GM21381 (cell line): ENCODE measurements around the gene CBY1.

ENCODE experiments used
- ATAC-seq: cut with Tn5 transposase; IDR thresholded peaks from one replicate; pipeline ENCODE4 v1.9.1; 2021; ENCODE audit warnings: mild to moderate bottlenecking, moderate library complexity; ENCODE audit not compliant: unreplicated experiment

Gene CBY1

DNA sequence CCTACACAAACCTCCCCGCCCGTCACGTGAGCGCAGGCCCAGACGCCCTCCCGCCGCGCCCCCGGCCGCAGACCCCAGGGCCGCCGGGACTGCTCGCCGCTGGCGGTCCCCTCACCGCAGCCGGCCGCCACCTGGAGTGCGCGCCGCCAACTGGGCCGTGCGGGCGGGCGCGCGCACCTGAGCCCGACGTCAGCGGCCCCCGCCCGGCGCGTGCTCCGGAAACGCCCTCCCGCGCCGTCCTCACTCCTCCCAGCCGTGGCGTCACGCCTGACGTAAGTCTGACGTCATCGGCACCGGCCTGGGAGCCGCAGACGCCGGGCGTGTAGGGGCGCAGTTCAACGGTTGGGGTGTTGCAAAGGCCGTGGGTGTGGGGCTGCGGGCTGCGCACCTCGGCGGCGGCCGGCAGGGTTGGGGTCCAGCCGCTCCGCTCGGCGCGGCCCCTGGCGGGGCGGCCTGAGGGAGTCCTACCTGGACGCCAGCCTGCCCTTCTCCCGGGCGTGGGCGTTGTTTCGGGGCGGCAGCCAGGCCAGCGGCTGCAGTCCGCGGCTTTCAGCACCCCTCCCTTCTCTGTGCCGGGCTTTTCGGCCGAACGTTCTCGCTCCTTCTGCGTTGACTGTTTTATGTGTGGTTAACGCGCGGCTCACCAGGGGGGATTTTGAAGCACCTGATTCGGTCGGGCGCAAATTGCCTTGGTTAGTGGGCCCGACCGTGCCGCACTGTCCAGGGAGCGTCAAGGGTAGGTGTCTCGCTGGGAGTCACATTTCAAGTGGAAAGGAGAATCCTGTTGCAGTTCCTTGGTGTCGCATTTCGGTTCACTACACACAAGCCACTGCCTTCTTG, 44.6 kb downstream of the CBY1 start, which contains the start of gene JOSD1:
JOSD1 (minus strand) TSS at position 155 of the 840 bp plus-strand sequence. CDS start 956 bp downstream, outside the sequence.
- peak; percentile 51 for ATAC-seq

DNA sequence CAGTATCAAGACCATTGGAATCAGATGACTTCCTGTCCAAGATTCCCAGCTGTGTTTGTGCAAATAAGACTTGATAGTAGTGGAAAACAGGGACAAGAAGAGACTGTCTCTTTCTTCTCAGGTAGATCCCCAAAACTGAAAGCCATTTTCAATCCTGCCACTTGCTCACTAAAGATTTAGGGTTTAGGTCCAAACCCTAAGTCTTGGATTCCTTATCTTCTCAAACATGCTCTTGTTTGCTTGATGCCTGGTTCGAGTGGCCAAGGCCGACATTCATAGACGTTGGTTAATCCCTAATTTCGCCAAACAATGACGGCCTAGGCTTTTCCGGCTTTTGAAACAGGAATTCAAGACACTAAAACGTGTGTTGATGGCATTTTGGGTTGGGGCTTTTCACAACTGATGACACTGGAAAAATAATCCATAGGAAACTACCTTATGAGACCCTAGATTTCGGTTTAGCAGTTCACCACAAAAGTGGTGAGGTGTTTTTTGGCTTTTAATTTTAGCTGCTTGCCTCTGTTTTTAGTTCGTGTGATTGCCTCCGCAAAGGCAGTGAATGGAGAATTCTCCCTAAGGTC, 48.3 kb downstream of the CBY1 start:
- no peak for ATAC-seq

DNA sequence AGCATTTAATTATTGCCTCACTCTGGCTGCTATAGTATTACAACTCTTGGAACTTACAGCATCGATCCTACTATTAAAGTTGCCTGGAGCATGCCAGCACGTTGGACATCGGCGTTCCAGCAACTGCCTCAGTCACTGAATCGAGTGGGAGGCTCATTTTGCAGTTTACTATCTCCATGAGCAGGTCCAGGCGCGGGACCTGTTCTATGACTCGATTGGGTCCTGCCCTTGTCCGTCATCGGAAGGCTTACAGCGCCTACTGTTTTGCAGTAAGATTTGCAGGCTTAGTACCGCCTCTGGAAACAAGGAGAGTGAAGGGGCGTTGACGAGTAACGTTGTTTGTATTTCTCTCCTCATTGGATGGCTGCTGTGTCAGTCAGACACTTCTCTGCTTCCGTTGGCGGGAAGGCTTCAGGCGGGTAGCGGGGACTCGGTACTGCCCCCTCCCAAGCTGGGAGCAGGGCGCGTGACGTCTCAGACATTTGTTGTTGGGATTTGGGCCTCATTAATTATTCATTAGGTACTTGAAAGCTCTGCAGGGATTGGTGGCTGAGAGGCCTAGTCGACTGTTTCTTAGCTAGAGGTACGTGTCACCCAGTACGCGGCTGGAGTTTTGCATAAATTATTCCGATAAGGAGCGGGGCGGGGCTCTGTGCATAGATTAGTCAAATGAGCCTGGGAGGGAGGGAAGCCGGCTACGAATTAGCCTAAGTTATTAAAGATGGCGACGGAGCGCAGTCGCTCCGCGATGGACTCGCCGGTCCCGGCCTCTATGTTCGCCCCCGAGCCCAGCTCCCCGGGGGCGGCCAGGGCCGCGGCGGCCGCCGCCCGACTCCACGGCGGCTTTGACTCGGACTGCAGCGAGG, 49.0 kb downstream of the CBY1 start, which contains the start of gene GTPBP1:
GTPBP1 (plus strand) TSS at position 710 of the 866 bp plus-strand sequence; CDS start at position 722, 12 bp downstream.
- peak; percentile 63 for ATAC-seq

DNA sequence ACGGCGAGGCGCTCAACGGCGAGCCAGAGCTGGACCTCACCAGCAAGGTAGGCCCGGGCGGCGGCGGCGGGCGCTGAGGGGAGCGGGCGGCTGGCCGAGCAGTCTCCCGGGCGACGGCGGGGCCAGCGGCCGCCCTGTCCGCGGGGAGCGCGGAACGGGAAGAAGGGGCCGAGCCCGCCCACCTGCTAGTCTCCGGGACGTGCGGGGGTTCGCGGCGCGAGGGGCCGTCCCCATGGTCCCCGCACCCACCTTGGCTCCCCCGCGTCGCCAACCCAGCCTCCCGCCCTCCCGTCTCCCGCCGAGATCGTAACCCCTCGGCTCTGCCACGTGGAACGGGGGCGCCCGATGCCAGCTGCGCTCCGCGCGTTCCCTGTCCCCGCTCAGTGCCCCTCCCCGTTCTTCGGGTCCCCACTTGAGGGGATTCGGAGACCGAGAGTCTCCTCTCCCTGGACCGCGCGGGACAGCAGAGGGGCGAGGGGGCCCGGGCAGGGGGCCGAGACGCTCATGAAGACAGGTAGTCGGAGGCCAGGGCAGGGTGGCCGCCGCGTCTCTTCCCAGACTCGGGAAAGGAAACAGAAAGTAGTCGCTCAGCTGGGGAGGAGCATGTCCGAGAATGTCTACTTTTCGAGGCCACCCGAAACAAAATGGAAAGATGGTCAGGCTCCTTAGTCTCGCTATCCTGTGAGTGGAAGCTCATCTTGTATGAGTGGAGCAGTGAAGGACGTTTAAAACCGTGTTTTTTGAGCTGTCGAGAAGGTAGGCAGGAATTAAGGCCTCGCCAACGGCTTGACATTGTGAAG, 49.9 kb downstream of the CBY1 start:
- peak; percentile 3 for ATAC-seq

DNA sequence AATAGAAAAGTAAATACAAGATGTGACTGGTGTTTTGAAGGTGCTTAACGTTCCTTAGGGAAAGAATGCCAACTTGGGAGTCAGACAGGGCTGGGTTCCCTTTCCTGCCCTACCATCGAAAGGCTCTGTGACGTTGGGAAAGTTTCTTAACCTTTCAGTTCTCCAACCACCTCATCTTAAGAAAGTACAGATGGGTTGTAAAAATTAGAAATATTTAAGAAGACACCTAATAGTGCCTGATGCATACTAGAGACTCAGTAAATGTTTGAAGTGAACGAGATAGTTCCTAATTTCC, 50.4 kb downstream of the CBY1 start:
- ATAC-seq: no peak

DNA sequence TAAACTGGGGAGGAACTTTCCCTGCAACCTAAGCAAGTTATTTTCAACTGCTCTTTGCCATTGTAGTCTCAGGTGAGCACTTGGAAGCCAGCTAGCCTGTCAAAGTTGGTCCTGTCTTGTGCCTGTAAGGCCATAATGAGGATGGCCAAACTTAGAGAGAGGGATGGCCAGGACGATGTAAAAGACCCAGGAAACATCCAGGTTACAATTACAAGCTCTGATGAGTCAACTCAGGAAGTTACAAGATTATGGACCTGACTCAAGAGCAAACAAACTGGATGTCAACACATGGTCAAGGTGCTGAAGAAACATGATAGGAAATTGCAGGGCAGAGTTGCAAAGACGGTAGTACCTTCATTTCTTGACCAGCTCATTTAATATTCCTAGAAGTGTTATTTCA, 50.9 kb downstream of the CBY1 start:
- ATAC-seq: no peak

DNA sequence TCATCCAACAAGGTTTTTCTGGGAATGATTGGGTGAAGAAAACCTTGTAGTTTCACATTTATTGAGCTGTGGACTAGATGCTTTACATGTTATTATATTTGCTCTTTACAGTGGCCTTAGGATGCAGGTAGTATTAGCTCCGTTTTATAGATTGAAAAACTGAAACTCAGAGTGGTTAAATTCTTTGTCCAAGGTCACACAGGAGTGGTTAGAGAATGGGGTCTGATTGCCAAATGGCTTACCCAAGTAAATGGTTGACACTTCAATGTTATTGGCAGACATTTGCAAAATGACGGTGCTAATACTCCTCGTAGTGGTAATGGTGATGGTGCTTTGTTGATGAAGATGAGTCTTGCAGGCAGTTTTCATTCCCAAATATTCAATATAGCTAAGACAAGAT, 51.5 kb downstream of the CBY1 start:
- no peak for ATAC-seq

DNA sequence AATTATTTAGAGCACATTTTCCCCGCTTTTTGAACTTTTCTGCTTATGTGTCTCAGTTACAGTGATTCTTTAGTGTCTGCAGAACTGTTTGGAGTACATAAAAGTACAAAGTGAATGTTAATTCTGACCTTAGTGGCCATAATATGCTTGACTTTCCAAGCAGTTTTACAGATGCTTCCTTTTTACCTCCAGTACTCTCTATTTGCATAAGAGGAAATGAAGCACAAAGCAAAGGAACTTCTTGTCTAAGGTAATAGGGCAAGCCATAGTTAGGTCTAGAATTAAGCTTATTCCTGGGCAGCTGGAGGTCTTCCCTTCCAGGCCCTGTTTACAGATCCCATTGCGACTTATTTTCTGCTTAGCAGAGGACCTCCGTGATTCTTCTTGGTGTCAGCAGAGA, 52.9 kb downstream of the CBY1 start:
- ATAC-seq: no peak

DNA sequence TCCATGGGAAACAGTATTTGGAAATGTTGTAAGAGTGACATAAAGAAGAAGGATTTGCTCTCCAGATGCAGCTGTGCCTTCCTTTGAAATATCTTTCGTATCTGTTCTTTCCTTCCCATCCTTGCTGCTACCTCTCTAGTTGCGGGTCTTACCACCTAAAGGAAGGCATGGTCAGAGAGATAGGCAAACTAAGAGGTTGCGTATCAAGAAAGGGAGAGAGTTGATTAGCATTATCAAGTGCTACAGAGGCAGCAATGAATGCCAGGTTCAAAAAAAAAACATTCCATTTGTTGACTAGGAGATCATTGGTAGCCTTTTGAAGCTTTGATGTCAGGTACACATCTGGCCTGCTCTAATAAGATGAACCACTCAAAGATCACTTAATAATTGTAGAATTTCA, 53.9 kb downstream of the CBY1 start:
- no peak for ATAC-seq

DNA sequence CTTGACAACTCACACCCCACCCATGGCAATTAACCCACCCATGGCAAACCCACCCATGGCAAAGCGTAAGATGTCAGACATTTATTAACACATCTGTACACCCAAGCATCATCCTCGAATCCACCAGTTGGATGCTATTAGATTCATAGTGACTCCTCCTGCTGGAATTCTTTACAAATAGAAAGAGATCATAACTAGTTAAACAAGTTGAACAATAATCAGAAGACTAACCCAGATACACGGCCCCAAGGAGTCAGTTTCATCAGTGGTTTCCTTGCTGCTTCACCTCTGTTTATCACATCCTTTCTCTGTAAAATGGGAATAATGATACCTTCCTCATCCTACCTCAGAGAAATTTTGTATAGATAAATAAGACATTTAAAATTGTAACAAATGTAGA, 54.4 kb downstream of the CBY1 start:
- no peak for ATAC-seq

DNA sequence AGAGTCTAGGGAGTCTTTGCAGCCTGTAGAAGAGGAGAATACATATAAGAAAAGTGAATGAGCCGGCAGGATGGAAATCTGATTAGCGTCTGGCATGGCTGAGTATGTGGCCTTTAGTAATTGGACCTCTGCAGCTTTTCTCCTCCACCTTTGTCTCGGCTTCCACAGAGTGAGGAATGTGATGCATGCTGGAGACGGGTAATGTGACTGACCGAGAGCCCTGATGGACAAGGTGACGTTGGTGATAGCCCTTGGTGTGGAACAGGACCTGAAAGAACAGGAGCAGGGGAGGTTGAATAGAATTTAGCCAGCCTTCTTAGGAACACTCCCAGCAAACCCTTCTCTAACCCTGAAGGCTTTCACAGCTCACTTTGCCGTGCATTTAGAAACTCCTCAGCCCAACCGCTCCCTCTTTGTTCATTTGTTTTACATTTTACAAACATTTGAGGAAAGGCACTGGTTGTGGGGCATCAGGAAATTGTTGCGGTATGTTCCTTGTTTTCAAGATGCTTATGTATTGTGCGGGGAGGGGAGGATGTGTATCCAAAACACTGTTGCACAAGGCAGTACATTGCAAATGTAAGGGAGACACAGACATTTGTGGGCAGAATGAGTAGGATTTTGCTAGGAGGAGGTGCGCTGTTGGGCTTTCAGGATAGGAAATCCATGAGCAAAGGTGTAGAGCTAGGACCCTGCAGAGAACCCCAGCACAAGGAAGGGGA, 56.2 kb downstream of the CBY1 start:
- ATAC-seq: no peak

DNA sequence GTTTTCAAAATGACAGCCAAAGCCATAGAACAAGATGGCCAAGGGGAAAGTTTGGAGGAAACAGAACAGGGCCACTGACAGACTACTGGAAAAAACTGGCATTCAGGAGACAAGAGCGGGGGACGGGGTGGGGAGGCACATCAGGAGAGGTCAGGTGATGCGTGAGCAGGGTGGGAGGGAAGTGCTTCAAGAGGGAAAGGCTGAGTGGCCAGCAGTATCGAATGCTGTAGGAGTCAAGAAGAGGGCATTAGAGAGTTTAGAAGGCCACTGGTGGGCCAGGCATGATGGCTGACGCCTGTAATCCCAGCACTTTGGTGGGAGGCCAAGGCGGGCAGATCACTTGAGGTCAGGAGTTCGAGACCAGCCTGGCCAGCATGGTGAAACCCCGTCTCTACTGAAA, 57.5 kb downstream of the CBY1 start:
- no peak for ATAC-seq

DNA sequence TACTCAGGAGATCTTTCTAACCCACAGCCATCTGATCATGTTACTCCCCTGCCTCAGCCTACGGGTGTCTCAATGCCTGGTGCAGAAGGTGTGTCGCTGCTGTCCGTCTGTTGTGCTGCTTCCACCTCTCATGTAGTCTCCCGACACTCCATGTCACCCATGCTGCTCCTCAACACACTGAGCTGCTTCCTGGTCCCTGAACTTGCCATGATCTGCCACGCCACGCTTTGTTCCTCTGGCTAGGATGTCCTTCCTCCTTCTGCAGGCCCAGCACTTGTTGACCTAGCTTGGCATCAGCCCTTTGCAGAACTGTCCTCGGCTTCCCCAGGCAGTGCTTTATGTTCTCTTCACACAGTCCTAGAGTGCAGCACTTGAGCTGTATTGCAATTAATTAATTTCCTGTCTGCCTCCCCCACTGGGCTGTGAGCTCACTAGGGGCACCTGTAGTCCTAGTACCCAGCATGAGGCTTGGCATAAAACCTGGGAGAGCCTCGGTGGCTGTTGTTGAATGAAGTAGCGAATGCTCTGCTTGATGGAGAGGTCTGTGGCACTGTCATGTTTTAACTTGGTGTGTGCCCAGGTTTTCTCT, 58.8 kb downstream of the CBY1 start:
- ATAC-seq: no peak

DNA sequence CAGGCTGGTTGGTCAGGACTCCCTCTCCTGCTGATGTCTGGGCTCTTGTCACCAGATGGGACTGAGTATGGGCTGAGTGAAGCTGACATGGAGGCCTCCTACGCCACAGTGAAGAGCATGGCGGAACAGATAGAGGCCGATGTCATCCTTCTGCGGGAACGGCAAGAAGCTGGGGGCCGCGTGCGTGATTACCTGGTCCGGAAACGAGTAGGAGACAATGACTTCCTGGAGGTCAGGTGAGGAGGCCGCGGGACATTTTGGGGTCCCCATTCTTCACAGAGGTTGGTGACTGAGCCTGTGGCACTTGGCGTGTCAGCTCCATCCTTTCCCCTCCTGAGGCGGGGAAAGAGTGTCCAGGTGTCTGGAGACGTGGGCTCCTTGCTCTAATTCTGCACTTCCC, 59.4 kb downstream of the CBY1 start:
- ATAC-seq: no peak

DNA sequence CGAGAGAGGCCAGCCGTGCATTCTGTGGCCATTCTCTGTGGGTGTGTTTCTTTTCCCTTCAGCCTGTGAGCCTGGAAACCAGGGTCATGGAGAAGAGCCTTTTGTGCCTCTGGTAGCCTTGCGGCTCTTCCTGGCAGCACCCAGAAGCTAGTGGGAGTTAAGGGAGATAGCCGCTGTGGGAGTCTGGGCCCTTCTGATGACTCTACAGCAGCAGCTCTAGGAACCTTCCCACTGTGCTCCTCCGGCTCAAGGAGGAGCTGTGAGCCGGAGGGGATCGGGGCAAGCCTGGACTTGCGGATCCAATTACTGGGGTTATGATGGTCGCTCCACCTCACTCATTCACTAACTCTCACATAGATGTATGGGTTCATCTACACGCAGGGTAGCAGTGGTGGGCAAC, 59.8 kb downstream of the CBY1 start:
- ATAC-seq: no peak

DNA sequence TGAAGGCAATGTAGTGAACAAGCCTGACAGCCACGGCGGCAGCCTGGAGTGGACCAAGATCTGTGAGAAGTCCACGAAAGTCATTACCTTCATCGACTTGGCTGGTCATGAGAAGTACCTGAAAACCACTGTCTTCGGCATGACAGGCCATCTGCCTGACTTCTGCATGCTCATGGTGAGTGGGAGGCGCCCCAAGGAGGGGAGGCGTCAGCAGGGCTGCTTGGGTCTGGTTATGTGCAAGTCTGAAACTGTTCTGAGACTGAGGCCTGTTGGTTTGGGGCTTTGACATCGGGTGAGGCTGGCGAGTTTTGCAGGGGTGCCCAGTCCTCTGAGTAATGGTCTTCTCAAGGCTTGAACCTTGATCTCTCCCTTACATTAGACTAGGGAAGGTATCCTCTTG, 60.4 kb downstream of the CBY1 start:
- ATAC-seq: no peak

DNA sequence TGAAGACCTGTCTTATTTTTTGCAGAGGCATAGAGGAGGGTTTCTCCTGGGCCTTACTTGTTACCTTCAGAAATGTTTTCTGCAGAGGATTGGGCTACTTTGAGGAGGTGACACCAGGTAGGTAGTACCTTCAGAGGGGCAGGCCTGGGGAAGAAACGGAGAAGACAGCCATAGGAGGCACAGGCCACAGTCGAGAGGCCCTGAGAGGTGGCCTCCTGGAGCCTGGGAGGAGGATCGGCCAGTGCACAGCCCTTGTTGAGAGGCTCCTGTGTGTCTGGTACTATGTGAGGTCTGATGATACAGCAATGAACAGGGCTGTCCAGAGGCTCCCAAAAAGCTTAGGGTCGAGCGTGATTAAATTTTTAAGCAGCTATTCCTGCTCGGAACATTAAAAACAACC, 60.8 kb downstream of the CBY1 start:
- no peak for ATAC-seq

DNA sequence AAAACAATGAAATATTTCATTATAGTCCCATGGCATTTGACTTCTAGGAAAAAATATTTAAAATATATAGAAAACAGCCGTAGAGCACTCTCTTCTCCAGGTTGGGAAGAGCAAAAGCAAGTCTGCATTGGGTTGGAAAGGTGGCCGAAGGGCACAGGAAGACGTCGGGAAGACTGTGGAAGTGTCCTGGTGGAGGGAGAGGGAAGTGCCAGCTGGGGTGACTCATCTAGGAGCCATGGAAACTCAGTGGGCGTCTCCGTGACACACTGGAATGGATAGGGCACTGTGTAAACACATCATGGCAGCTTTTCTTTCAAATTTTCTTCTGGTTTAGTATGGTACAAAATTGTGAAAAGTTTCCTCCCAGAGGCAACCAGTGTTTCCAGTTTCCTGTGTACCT, 62.0 kb downstream of the CBY1 start:
- ATAC-seq: no peak

DNA sequence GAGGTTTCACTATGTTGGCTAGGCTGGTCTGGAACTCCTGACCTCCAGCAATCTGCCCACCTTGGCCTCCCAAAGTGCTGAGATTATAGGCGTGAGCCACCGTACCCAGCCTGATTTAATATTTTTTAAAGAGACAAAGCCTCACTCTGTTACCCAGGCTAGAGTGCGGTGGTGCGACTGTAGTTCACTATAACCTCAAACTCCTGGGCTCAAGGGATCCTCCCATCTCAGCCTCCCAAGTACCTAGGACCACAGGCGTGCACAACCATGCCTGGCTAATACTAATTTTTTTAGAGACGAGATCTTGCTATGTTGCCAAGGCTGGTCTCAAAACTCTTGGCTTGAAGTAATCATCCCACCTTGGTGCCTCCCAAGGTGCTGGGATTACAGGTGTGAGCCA, 62.8 kb downstream of the CBY1 start:
- no peak for ATAC-seq

DNA sequence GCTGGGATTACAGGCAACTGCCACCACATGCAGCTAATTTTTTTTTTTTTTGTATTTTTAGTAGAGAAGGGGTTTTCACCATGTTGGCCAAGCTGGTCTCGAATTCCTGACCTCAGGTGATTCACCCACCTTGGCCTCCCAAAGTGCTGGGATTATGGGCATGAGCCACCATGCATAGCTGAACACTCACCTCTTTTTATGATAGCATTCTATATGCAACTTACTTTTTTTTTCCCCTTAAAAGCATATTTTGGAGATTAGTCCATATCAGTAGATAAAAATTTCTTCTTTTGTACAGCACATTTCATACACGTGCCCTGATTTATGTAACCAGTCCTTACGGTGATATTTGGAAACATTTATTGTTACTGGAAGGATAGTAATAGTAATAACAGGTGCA, 63.9 kb downstream of the CBY1 start:
- ATAC-seq: no peak
